Measurements from ENCODE around the gene NTRK3.

The NTRK3 gene

GRCh38 chr15:87939848-87940457, 316.6 kb downstream of the NTRK3 start:
- no peak for DNase-seq (ENCODE audit: low read depth)

GRCh38 chr15:87938031-87938430, 318.5 kb downstream of the NTRK3 start:
- DNase-seq (ENCODE audit: low read depth) = no peak

- DNase-seq (ENCODE audit: low read depth) = no peak
These were observed 321.0 kb downstream of the NTRK3 start for GRCh38 chr15:87935583-87935982.

DNA sequence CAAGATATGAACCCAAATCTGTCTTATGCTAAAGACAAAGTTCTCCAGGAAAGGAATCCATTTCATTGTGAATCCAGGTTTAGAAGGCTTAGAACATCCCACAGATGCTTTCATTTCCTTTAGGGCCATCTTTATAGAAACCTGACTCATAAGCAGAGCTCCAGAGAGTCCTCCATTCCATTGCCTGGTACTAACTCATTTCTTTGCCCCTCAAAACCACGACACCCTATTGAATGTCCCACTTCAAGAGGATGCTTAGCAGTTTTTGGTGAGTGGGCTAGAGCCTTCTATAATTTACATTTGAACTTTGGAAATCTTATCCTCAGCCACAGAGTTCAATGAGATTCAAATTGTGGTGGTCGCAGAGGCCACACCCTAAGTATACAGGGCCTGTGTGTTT, 325.0 kb downstream of the NTRK3 start:
- DNase-seq (ENCODE audit: low read depth) = no peak

GRCh38 chr15:87930457-87930856, 326.1 kb downstream of the NTRK3 start:
- DNase-seq (ENCODE audit: low read depth) = no peak

DNA sequence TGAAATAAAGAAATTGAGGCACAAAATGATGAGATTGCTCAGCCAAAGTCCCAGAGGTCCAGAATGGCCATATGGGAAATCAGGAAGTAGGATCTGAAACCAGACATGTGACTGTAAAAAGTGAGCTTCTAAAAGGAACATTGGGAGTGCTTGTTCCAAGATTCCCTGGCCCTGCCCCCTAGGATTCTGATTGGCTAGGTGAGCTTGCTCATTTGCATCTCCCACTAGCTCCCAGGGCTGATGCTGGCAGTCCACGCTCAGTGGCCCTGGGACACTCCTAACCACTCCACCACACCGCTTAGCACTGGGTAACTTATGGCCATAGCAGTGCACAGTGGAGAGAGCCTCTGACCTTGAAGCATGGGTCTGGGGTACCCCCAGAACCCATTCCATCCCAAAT, 326.7 kb downstream of the NTRK3 start:
- DNase-seq (ENCODE audit: low read depth) = no peak

GRCh38 chr15:87924433-87924832, 332.1 kb downstream of the NTRK3 start:
- no peak for DNase-seq (ENCODE audit: low read depth)

DNA sequence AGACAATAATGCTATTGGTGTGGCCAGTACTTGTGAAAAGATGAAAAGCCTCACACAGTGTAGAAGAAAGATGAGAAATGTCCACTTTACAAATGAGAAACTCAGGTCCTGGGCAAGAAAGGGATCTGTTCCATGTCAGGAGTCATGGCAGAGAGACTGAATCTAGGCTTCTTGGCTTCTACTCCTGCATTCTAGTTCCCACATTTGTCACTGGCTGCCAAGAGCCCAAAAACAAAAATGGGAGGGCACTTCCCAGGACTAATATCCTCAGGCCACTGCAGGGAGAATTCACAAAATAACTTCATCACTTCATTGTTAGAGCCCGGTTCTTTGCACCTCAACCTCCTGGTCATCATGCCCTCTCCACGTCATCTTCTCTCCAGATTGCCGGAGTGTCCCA, 337.5 kb downstream of the NTRK3 start:
- DNase-seq (ENCODE audit: low read depth) = no peak

DNA sequence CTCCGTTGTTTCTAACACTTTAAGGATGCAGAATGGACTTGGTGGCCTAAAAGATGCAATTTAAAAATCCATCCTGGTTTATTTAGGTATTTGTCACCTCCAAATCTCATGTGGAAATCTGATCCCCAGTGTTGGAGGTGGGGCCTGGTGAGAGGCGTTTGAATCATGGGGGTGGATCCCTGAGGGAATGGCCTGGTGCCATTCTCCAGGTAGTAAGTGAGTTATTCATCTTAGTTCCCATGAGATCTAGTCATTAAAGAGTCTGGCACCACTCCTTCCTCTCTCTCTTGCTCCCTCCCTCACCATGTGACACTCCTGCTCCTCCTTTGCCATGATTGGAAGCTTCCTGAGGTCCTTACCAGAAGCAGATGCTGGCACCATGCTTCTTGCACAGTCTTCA, 339.1 kb downstream of the NTRK3 start:
- DNase-seq (ENCODE audit: low read depth) = no peak

DNA sequence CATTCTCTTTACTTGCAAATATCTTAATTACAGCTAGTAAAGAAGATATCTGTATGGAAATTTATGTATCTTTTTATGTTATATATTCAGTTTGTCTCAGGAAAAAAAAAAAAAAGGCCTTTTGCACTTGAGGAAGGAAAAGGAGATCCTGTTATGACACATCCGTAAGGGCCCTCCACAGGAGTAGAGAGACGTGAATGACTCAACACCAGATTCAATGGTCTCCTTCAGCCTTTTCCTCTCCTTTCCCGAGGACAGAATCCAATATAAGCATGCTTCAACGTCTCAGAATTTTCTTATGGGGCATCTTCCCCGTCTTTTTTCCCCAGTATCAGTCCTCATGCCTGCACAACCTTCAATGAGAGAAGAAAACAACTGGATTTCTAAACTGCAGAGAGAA, 340.3 kb downstream of the NTRK3 start:
- DNase-seq (ENCODE audit: low read depth) = no peak

GRCh38 chr15:87910301-87910700, 346.2 kb downstream of the NTRK3 start:
- DNase-seq (ENCODE audit: low read depth) = no peak

DNA sequence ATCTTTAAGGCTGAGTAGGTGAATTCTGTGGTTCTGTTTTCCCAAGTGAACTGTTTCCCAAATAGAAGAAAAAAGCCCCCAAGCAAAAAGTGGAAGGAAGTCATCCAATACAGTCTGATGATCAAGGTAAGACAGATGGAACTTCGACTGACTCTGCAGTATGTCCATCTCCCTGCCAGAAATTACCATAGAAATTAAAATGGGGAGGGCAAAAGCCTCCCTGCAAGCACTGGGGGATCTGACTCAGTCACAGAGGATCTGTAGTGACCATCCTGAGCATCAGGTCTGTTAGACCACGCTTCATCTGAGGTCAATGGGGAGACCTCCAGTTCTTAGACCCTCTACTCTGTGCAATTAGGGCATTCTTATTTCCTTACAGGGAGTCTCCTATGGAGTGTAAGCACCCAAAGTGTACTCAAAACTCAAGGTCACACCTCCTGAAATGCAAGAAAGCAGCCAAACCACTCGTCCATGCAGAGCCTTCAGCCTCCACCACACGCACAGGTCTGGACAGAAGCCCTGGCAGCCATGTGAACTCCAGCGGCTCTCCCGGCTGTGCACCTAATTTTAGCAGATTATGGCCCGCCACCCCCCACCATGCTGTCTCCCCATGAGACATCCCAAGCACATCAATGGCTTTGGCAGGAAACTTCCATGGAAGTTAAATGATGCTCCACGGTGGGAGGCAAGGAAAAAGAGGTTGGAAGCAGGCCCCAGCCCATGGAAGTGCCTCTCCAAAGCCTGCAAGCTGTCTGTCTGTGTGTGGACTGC, 348.7 kb downstream of the NTRK3 start:
- no peak for DNase-seq (ENCODE audit: low read depth)

DNA sequence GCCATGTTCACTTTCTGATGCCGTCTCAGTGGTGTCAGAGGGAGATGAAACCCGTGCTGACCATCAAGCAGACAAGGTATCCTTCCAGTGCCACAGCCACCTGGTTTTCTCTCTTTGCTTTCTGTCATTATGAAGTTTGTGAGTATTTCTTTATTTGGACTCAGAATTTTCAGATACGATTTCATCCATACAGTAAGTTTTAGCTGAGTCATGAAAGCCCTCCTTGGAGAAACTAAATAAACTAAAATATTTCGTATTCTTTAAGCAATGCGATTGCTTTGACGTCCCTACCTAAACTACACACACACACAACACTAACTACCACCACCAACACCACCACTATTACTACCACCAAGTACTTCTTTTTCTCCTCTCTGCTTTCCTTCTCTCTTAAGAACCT, 350.1 kb downstream of the NTRK3 start:
- no peak for DNase-seq (ENCODE audit: low read depth)

DNA sequence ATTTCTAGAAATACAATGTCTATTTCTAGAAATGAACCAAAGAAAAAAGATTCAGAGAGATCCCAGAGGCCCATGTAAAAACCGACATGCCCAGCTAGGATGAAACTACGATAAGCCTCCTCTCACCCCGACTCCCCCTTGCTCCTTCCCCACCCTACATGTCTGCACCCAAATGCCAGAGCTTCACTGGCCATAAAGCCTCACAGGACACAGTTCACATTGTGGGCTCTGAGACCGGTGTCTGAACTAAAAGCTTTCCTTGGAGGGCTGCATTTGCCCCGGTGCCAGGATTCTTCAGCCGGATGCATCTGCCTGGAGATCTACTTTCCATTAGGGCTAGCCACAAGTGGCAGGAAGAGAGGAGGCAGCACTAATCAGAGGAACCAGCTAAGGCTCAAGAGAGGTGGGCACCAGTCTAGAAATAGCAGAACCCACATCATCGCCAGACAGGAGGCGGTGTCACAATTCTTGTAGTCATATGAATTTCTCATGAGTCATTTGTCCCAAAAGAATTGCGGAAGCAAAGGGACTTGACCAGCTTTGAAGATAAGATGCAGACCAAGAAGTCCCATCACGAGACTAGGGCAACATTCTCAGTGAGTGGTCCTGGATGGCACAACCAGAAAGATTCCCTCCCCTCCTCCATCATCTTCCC, 353.6 kb downstream of the NTRK3 start:
- DNase-seq (ENCODE audit: low read depth) = no peak

GRCh38 chr15:87901926-87902690, 354.4 kb downstream of the NTRK3 start:
- no peak for DNase-seq (ENCODE audit: low read depth)

DNA sequence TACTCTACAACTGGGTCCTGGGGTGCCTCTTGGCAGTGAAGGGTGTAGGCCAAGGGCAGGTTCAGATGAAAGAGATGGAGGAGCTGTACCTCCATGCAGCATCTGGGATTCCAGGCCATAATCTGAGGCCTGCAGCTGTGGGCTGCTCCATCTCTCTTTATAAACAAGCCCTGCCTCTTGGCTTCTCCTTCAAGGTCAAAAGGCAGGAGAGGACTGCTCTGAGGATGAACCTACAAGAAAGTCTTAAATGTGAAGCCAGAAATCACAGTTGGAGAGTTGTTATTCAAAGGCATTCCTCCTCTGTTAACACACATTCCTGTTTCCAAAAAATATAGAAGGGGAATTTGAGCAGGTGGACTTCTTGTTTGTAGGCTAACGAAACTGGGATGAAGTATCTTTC, 355.5 kb downstream of the NTRK3 start:
- DNase-seq (ENCODE audit: low read depth) = no peak

DNA sequence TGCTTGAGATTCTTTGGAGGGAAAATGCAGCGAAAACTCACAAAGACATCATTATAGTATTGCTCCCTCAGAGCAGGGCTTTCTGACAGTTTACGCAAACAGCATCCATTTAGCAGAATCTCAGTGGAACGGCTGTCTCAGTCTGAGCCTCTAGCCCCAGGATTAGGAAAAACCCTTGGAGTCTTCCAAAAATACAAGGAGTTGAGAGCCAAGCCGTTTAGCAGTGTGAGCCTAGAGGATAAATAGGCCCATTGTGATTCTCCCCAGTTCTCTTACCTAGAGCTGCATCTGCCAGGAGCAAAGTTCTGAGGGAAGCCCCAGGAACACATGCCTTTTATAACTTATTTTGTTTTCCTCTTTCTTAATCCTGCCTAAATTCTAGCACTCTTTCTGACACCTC, 359.6 kb downstream of the NTRK3 start:
- no peak for DNase-seq (ENCODE audit: low read depth)

GRCh38 chr15:87887177-87887576, 369.4 kb downstream of the NTRK3 start:
- no peak for DNase-seq (ENCODE audit: low read depth)

DNA sequence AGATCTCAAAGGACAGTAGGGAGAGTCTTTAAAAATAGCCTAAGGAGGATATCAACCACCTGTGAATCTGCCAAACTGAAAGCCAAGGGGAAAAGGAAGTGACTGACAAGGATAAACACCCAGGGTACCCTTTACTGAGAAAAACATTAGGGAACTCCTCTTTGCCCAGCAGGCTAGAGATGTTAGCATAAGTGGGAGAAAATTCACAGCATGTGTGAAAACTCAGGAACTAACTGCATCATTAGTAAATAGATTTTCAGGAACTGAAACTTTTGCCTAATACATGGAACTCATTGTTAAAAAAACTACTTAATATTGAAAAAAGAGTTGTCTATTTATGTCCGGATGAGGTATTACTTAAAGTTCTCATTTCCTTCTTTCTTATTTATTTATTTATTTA, 375.5 kb downstream of the NTRK3 start:
- no peak for DNase-seq (ENCODE audit: low read depth)

- DNase-seq (ENCODE audit: low read depth) = no peak
These were observed 378.6 kb downstream of the NTRK3 start for GRCh38 chr15:87877822-87878542.

- no peak for DNase-seq (ENCODE audit: low read depth)
These were observed 379.3 kb downstream of the NTRK3 start for GRCh38 chr15:87877114-87877810.
